Activated CD8-positive, alpha-beta T cell treated with anti-CD3 and anti-CD28 coated beads for 36 hours (primary cell): ENCODE data around the gene FJX1. TPM values are rescaled to one million over a fixed set of nuclear protein-coding genes. Genes with fewer than 3 reads are reported as not detected.

Source experiments
- ATAC-seq: fragments of 200-7000 bp; cut with Tn5 transposase; one replicate; pipeline ENCODE4 v1.10.0; 2021; ENCODE audit warnings: mild to moderate bottlenecking, moderate library complexity
- CTCF ChIA-PET: fragments of 350-600 bp; sonication (Branson Sonifier 250); formaldehyde crosslinking; loops from one replicate; lab custom pipeline; 2021; ENCODE audit warnings: antibody characterized with exemption; lab: Charles Lee
- POLR2A ChIA-PET: fragments of 350-600 bp; sonication (Branson Sonifier 250); formaldehyde crosslinking; loops from one replicate; lab custom pipeline; 2021; ENCODE audit warnings: antibody characterized with exemption; lab: Charles Lee
- DNase-seq: peaks from one replicate; pipeline ENCODE4 v3.0.0-alpha.2; 2020
- H3K27ac Mint-ChIP-seq: one replicate; pipeline ENCODE4 v1.8.0; 2021; ENCODE audit warnings: mild to moderate bottlenecking, mixed read lengths
- H3K27me3 Mint-ChIP-seq: one replicate; pipeline ENCODE4 v1.8.0; 2021; ENCODE audit warnings: mixed read lengths
- H3K36me3 Mint-ChIP-seq: one replicate; pipeline ENCODE4 v1.8.0; 2021; ENCODE audit warnings: low read depth, mixed read lengths
- H3K4me1 Mint-ChIP-seq: one replicate; pipeline ENCODE4 v1.8.0; 2021; ENCODE audit warnings: low read depth, mixed read lengths
- H3K4me3 Mint-ChIP-seq: one replicate; pipeline ENCODE4 v1.8.0; 2021; ENCODE audit warnings: mild to moderate bottlenecking, moderate library complexity, mixed read lengths
- H3K9me3 Mint-ChIP-seq: one replicate; pipeline ENCODE4 v1.8.0; 2021; ENCODE audit warnings: mixed read lengths
- CTCF ChIP-seq: fragments of 200-600 bp; IDR thresholded peaks from one replicate; pipeline ENCODE4 v1.8.0; 2022; ENCODE audit warnings: antibody characterized with exemption, mild to moderate bottlenecking
- intact Hi-C: fragments of 100-400 bp; cut with micrococcal nuclease; formaldehyde crosslinking; loops from one replicate; pipeline ENCODE4 v1.10.0; 2022
- total RNA-seq, 2 experiments: library from RNA; stranded (reverse); gene quantifications; one replicate each; pipeline ENCODE4 v1.2.3, GENCODE V29; 2021

Gene FJX1
- total RNA-seq, 2 experiments from 2014 or later = 1.4 to 2.1 TPM

DNA sequence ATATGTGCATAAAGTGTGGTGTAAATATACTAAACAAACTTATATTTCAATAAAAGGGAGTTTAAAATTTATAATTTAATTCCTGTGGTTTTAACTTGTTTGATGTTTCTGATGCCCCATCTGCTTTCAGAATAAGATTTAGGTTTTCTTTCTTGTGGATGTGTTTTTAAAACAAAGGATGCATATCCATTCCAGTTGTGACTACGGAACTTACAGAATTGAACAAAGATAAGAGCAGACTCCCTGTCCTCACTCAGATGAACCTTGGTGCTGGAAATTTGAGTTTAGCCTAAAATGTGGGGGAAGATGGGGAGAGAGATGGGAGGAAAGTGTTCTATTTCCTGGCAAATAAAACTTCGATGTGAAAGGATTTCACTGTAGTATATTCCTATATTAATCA lies 2.5 kb downstream of the FJX1 start:
- CTCF ChIA-PET = interaction anchor here (1.2 to 3.9 kb wide), 2 partner anchors 50 to 201 kb away, joined by 3 to 22 read pairs; no protein-coding TSS in a partner anchor
- H3K4me3 Mint-ChIP-seq = no peak overlapping the region
- no peak overlapping the region for H3K27ac Mint-ChIP-seq
- POLR2A ChIA-PET = no interaction called here
- H3K4me1 Mint-ChIP-seq = peaks cover 8% of the 10 kb centered on the region
- no peaks in the 10 kb centered on the region for H3K36me3 Mint-ChIP-seq
- intact Hi-C loops = no loop called here
- TF ChIP-seq CTCF = no peak
- DNase-seq = no peak
- no peak for ATAC-seq
- H3K27me3 Mint-ChIP-seq = peaks cover 56% of the 10 kb centered on the region
- no peaks in the 10 kb centered on the region for H3K9me3 Mint-ChIP-seq

DNA sequence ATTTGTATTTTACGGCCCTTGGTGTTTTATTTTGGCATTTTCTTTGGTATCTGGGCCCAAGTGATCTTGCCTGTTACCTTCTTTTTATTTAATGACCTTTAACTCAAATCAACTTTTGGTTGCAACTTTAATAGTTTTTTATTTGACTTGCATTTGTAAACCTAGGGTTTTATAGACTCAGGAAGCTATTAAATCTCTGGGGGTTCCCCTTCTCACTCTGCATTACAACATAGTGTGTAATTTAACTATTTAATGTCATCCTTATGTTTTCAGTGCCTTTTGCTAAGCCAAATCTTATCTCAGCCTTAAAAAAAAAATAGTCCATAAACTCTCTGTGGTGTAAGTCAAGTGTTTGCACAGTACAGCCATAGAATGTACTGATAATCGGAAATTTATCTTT lies 3.4 kb downstream of the FJX1 start:
- ChIA-PET CTCF (interaction anchor here (0.9 kb wide), 1 partner anchor 201 kb away, joined by 3 read pairs; no protein-coding TSS in a partner anchor), POLR2A (no interaction called here)
- H3K4me1 Mint-ChIP-seq = peaks cover 8% of the 10 kb centered on the region
- H3K27ac Mint-ChIP-seq = no peak overlapping the region
- H3K36me3 Mint-ChIP-seq = no peaks in the 10 kb centered on the region
- H3K4me3 Mint-ChIP-seq = no peak overlapping the region
- intact Hi-C loops = no loop called here
- H3K27me3 Mint-ChIP-seq = peaks cover 61% of the 10 kb centered on the region
- TF ChIP-seq CTCF = no peak
- no peak for ATAC-seq
- no peaks in the 10 kb centered on the region for H3K9me3 Mint-ChIP-seq
- no peak for DNase-seq

GRCh38 chr11:35622070-35622469 lies 3.8 kb downstream of the FJX1 start:
- TF ChIP-seq CTCF = no peak
- POLR2A ChIA-PET = no interaction called here
- DNase-seq (no peak), ATAC-seq (no peak)
- H3K9me3 Mint-ChIP-seq = no peaks in the 10 kb centered on the region
- peaks cover 8% of the 10 kb centered on the region for H3K4me1 Mint-ChIP-seq
- intact Hi-C loops = no loop called here
- CTCF ChIA-PET = interaction anchor here (0.9 kb wide), 1 partner anchor 200 kb away, joined by 3 read pairs; no protein-coding TSS in a partner anchor
- peaks cover 61% of the 10 kb centered on the region for H3K27me3 Mint-ChIP-seq
- no peak overlapping the region for H3K4me3 Mint-ChIP-seq
- no peak overlapping the region for H3K27ac Mint-ChIP-seq
- no peaks in the 10 kb centered on the region for H3K36me3 Mint-ChIP-seq

DNA sequence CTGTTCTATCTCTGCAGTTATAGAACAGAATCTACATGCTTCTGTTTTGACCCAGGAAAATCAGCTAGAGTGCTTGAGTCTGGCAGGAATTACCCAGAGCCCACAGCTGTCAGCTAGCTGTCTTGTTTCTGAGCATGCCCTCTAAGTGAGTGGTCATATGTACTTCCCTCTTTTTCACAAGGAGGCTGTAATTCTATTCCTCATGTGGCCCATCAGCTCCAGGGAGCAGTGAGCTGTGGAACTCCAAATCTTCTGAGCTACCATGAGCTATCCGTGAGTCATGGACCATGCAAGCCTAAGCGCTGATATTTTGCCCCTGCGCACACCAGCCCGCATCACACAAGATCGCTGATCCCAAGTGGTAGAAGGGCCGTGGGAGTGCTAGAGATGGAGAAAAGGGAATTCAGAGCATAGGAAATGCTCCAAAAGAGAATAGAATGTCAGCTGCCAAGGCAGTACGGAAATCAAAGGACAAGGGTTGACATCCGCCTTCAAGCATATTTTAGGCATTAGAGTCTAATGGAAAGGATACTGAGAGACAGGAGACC lies 5.4 kb downstream of the FJX1 start:
- Mint-ChIP-seq H3K4me3 (no peak overlapping the region), H3K36me3 (no peaks in the 10 kb centered on the region), H3K9me3 (no peaks in the 10 kb centered on the region), H3K27me3 (peaks cover 60% of the 10 kb centered on the region), H3K4me1 (peaks cover 4% of the 10 kb centered on the region), H3K27ac (no peak overlapping the region)
- POLR2A ChIA-PET = no interaction called here
- ATAC-seq (no peak), DNase-seq (no peak)
- TF ChIP-seq CTCF = no peak
- CTCF ChIA-PET = no interaction called here
- intact Hi-C loops = no loop called here

DNA sequence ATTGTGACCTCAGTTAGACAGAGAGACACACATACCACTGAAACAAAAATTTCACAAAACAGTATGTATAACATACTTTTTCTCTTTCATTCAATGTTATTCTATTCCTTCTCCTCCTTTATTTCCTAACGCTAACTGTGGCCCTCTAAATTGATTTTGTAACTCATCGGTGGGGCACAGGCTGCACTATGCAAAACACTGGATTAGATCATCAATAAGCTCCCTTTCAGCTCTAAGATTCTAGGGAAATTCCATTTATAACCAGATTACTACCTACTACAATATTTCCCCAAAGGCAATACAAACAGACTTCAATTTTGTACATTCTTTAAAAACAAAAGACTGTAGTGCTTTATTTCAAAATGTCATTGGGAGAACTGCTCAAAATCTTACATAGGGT lies 6.1 kb downstream of the FJX1 start:
- no peak for DNase-seq
- intact Hi-C loops = no loop called here
- peaks cover 62% of the 10 kb centered on the region for H3K27me3 Mint-ChIP-seq
- TF ChIP-seq CTCF = no peak
- no peak for ATAC-seq
- no peak overlapping the region for H3K4me3 Mint-ChIP-seq
- no peaks in the 10 kb centered on the region for H3K9me3 Mint-ChIP-seq
- no peak overlapping the region for H3K27ac Mint-ChIP-seq
- ChIA-PET CTCF (no interaction called here), POLR2A (no interaction called here)
- H3K36me3 Mint-ChIP-seq = no peaks in the 10 kb centered on the region
- H3K4me1 Mint-ChIP-seq = peaks cover 4% of the 10 kb centered on the region
